ENCODE measurements around the gene PVRIG.
"Not testable (repeated sequence)": the region's sequence is repeated elsewhere in the genome, so short reads cannot be mapped to it uniquely, and the experiment has no call there.

PVRIG gene

GRCh38 chr7:100195222-100195621 is 24.5 kb upstream of the PVRIG start:
- Histone ChIP-seq H3K4me1 (peaks cover 0 to 3% (median 0%) of the 10 kb centered on the region in 4 donors), H3K4me3 (no peak overlapping the region), H3K27ac (no peak overlapping the region), H3K9me3 (no peaks in the 10 kb centered on the region), H3K36me3 (no peaks in the 10 kb centered on the region), H3K27me3 (no peaks in the 10 kb centered on the region)
- TF ChIP-seq CTCF (IDR thresholded peaks at IDR 0.05): no peak
- DNase-seq: no peak
- intact Hi-C loops (cut with DNase I; ENCODE audit: low total_unique reads): no loop called here

DNA sequence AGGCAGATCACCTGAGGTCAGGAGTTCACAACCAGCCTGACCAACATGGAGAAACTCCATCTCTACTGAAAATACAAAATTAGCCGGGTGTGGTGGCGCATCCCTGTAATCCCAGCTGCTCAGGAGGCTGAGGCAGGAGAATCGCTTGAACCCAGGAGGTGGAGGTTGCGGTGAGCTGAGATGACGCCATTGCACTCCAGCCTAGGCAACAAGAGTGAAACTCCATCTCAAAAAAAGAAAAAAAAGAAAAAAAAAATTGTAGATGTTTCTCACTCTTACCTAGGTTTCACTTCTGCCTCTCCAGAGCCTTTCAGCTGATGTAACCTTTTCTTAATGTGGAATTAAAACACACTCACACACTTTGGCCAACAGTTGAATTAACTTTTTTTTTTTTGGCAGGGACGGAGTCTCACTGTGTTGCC is 23.8 kb upstream of the PVRIG start:
- H3K4me3 ChIP-seq; DNase-seq; H3K27ac ChIP-seq; H3K27me3 ChIP-seq; H3K9me3 ChIP-seq; H3K4me1 ChIP-seq; H3K36me3 ChIP-seq; intact Hi-C loops (cut with DNase I; ENCODE audit: low total_unique reads): not testable (repeated sequence)

DNA sequence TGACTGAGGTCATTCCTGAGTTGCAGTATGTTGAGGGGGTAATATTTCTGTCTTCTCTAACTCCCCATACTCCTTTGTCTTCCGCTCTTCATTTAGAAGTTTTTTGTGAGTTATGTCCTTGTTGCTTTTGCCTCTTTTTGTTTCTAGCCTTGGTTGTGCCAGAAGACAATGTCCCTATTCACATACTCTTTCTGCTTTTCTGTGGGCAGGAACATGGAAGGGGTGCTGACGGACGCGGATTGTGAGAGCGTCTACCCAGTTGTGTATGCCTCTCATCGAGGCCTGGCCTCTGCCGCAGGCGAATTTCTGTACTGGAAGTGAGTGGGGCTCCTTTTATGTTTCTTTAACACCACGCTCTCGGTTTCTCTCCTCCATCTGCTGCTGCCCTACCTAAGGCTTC is 21.5 kb upstream of the PVRIG start:
- H3K27ac ChIP-seq: no peak overlapping the region
- no peaks in the 10 kb centered on the region for H3K36me3 ChIP-seq
- intact Hi-C loops (cut with DNase I; ENCODE audit: low total_unique reads): no loop called here
- TF ChIP-seq CTCF (IDR thresholded peaks at IDR 0.05): no peak
- no peaks in the 10 kb centered on the region for H3K27me3 ChIP-seq
- no peaks in the 10 kb centered on the region for H3K4me1 ChIP-seq
- no peak for DNase-seq
- no peaks in the 10 kb centered on the region for H3K9me3 ChIP-seq
- H3K4me3 ChIP-seq: no peak overlapping the region

DNA sequence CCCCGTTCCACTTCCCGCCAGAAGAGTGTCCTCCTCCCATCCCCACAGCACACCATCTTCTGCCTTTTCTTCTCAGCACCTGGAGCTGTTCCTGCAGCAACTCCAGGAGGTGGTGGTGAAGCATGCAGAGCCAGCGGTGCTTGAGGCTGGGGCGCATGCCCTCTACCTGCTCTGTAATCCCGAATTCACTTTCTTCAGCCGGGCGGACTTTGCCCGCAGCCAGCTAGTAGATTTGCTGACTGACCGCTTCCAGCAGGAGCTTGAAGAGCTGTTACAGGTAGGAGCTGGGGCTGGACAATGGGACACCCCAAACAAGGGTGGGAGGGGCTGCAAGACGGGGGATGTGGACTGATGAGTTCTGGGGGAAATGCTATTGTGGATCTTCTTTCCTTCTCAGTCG is 19.1 kb upstream of the PVRIG start:
- H3K4me3 ChIP-seq: no peak overlapping the region
- H3K36me3 ChIP-seq: no peaks in the 10 kb centered on the region
- no peak for DNase-seq
- H3K27ac ChIP-seq: no peak overlapping the region
- intact Hi-C loops (cut with DNase I; ENCODE audit: low total_unique reads): no loop called here
- no peaks in the 10 kb centered on the region for H3K9me3 ChIP-seq
- H3K27me3 ChIP-seq: no peaks in the 10 kb centered on the region
- H3K4me1 ChIP-seq: no peaks in the 10 kb centered on the region
- no peak for TF ChIP-seq CTCF (IDR thresholded peaks at IDR 0.05)

- H3K36me3 ChIP-seq: no peaks in the 10 kb centered on the region
- no peaks in the 10 kb centered on the region for H3K9me3 ChIP-seq
- no peak overlapping the region for H3K27ac ChIP-seq
- no peaks in the 10 kb centered on the region for H3K4me1 ChIP-seq
- peaks cover 0 to under 1% of the 10 kb centered on the region in 2 donors for H3K27me3 ChIP-seq
- no peak for TF ChIP-seq CTCF (IDR thresholded peaks at IDR 0.05)
- no peak for DNase-seq
- no peak overlapping the region for H3K4me3 ChIP-seq
- intact Hi-C loops (cut with DNase I; ENCODE audit: low total_unique reads): no loop called here
Measured at GRCh38 chr7:100204454-100204853, 15.3 kb upstream of the PVRIG start.

GRCh38 chr7:100208911-100209408 is 10.8 kb upstream of the PVRIG start:
- no peak overlapping the region for H3K27ac ChIP-seq
- intact Hi-C loops (cut with DNase I; ENCODE audit: low total_unique reads): no loop called here

More at GRCh38 chr7:100208911-100209408, 10.8 kb upstream of the PVRIG start:
- Histone ChIP-seq H3K27me3 (peaks cover 0 to 16% of the 10 kb centered on the region in 2 donors), H3K9me3 (no peaks in the 10 kb centered on the region), H3K4me1 (no peaks in the 10 kb centered on the region), H3K4me3 (no peak overlapping the region), H3K36me3 (no peaks in the 10 kb centered on the region)
- DNase-seq: no peak
- no peak for TF ChIP-seq CTCF (IDR thresholded peaks at IDR 0.05)
